Neural cell (in vitro differentiated cells): ENCODE data around the gene LAMB4. TPM values are rescaled to one million over a fixed set of nuclear protein-coding genes. Genes with fewer than 3 reads are reported as not detected.

Source experiments
- H2AFZ ChIP-seq: fragments of 200-600, 300-800 bp; sonication (generic), shearing (Covaris generic); 2 replicates; pipeline ENCODE4 v1.6.0; 2014; ENCODE audit warnings: low read depth, mild to moderate bottlenecking, antibody characterized with exemption, low read length, moderate library complexity
- H3F3A ChIP-seq: fragments of 200-600 bp; shearing (Covaris generic); 2 replicates; pipeline ENCODE4 v1.6.1; 2016; ENCODE audit warnings: mild to moderate bottlenecking, moderate library complexity, mixed read lengths, antibody characterized with exemption, low read length; ENCODE audit not compliant: insufficient read depth, poor library complexity, severe bottlenecking
- H3K27ac ChIP-seq: fragments of 200-600, 300-800 bp; sonication (generic), shearing (Covaris generic); 2 replicates; pipeline ENCODE4 v1.5.1; 2014; ENCODE audit warnings: mild to moderate bottlenecking, low read length, moderate library complexity
- H3K27me3 ChIP-seq: fragments of 300-800, 200-600 bp; sonication (generic), shearing (Covaris generic); 2 replicates; pipeline ENCODE4 v1.6.0; 2014; ENCODE audit warnings: mild to moderate bottlenecking, low read depth, low read length, moderate library complexity; ENCODE audit not compliant: insufficient read depth
- H3K36me3 ChIP-seq: fragments of 300-800, 200-600 bp; sonication (generic), shearing (Covaris generic); 2 replicates; pipeline ENCODE4 v1.5.1; 2014; ENCODE audit warnings: mild to moderate bottlenecking, antibody characterized with exemption, low read length, moderate library complexity; ENCODE audit not compliant: insufficient read depth
- H3K4me2 ChIP-seq: fragments of 300-800, 200-600 bp; sonication (generic), shearing (Covaris generic); 2 replicates; pipeline ENCODE4 v1.6.0; 2014; ENCODE audit warnings: mild to moderate bottlenecking, low read length
- H3K4me3 ChIP-seq: fragments of 300-800, 200-600 bp; sonication (generic), shearing (Covaris generic); 2 replicates; pipeline ENCODE4 v1.5.1; 2014; ENCODE audit warnings: mild to moderate bottlenecking, low read length, moderate library complexity
- H3K79me2 ChIP-seq: fragments of 200-600 bp; shearing (Covaris generic); replicated peaks from 2 replicates; pipeline ENCODE4 v1.6.0; 2014; ENCODE audit warnings: mild to moderate bottlenecking, low read length, moderate library complexity; ENCODE audit not compliant: insufficient read depth
- H3K9ac ChIP-seq: fragments of 300-800, 200-600 bp; sonication (generic), shearing (Covaris generic); 2 replicates; pipeline ENCODE4 v1.6.1; 2016; ENCODE audit warnings: mild to moderate bottlenecking, low read length, mixed read lengths
- H3K9me2 ChIP-seq: fragments of 200-600 bp; shearing (Covaris generic); 2 replicates; pipeline ENCODE4 v1.6.1; 2016; ENCODE audit warnings: mild to moderate bottlenecking, low read length, mixed read lengths; ENCODE audit not compliant: insufficient read depth
- H3K9me3 ChIP-seq: fragments of 200-600, 300-800 bp; sonication (generic), shearing (Covaris generic); 2 replicates; pipeline ENCODE4 v1.6.1; 2016; ENCODE audit warnings: mild to moderate bottlenecking, mixed run types, low read length, moderate library complexity, mixed read lengths
- H4K20me1 ChIP-seq: fragments of 200-600 bp; shearing (Covaris generic); 2 replicates; pipeline ENCODE4 v1.6.1; 2016; ENCODE audit warnings: mild to moderate bottlenecking, mixed run types; ENCODE audit not compliant: insufficient read depth
- CTCF ChIP-seq: fragments of 450-650 bp; IDR thresholded peaks from 2 replicates; pipeline ENCODE4 v1.5.1; 2014; ENCODE audit warnings: antibody characterized with exemption, mild to moderate bottlenecking, moderate library complexity; ENCODE audit not compliant: poor library complexity, severe bottlenecking
- EP300 ChIP-seq: fragments of 450-650 bp; conservative IDR thresholded peaks from 2 replicates; pipeline ENCODE4 v1.6.1; 2014; ENCODE audit warnings: antibody characterized with exemption, mild to moderate bottlenecking, moderate library complexity; ENCODE audit not compliant: poor library complexity, severe bottlenecking
- EZH2 ChIP-seq: fragments of 200-600, 300-800 bp; shearing (Covaris generic), sonication (generic); IDR thresholded peaks from 2 replicates; pipeline ENCODE4 v1.6.1; 2014; ENCODE audit warnings: antibody characterized with exemption, low read length, borderline replicate concordance, mild to moderate bottlenecking; ENCODE audit not compliant: insufficient read depth, poor library complexity, severe bottlenecking
- MXI1 ChIP-seq: fragments of 450-650 bp; conservative IDR thresholded peaks from 2 replicates; pipeline ENCODE4 v1.6.1; 2014; ENCODE audit warnings: antibody characterized with exemption, mild to moderate bottlenecking; ENCODE audit not compliant: poor library complexity, severe bottlenecking
- POLR2AphosphoS5 ChIP-seq: IDR thresholded peaks from 2 replicates; pipeline ENCODE4 v1.6.1; 2012
- RAD21 ChIP-seq: fragments of 450-650 bp; conservative IDR thresholded peaks from 2 replicates; pipeline ENCODE4 v1.6.1; 2014; ENCODE audit warnings: antibody characterized with exemption, mild to moderate bottlenecking, moderate library complexity
- REST ChIP-seq: IDR thresholded peaks from 2 replicates; pipeline ENCODE4 v1.6.1; 2012; ENCODE audit warnings: borderline replicate concordance
- SMC3 ChIP-seq: fragments of 450-650 bp; conservative IDR thresholded peaks from 2 replicates; pipeline ENCODE4 v1.6.1; 2014; ENCODE audit warnings: antibody characterized with exemption, mild to moderate bottlenecking, moderate library complexity; ENCODE audit not compliant: poor library complexity
- TAF1 ChIP-seq: IDR thresholded peaks from 2 replicates; pipeline ENCODE4 v1.6.1; 2012; ENCODE audit warnings: low read depth
- polyA plus RNA-seq: library from polyadenylated mRNA; depleted of rRNA; stranded (reverse); fragments of >200 nt; gene quantifications from 2 replicates; pipeline ENCODE4 v1.2.3, GENCODE V29; 2014

Gene LAMB4
- polyA plus RNA-seq, 1 donor from 2014 or later, result 0.16 TPM

DNA sequence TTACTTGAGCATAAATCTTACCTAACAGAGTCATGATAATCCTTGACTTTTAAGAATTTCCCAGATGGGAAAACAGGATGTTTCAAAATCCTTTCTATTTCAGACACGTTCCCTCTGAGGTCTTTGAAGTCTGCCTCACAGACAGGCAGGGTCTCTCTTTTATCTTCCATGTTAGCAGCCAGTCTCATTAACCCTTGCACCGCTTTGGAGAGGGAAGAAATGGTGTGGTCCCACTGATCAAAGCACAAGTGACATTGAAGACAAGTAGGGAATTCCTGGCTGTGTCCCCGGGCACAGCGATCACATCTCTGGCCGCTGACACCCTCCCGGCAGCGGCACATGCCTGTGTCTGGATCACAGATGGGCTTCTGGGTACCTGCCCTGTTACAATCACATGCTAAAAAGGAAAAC, 74.5 kb downstream of the LAMB4 start:
- Histone ChIP-seq H3K27ac (no peak overlapping the region), H3K4me3 (no peak overlapping the region), H4K20me1 (no peaks in the 10 kb centered on the region), H3F3A (no peaks in the 10 kb centered on the region), H3K27me3 (no peaks in the 10 kb centered on the region), H2AFZ (no peak overlapping the region), H3K9me2 (no peaks in the 10 kb centered on the region), H3K36me3 (no peaks in the 10 kb centered on the region), H3K79me2 (no peaks in the 10 kb centered on the region), H3K9ac (no peak overlapping the region), H3K4me2 (no peak overlapping the region), H3K9me3 (no peaks in the 10 kb centered on the region)
- TF ChIP-seq EP300, result no peak
- no peak for TF ChIP-seq EZH2
- no peak for TF ChIP-seq SMC3
- TF ChIP-seq REST, result no peak
- TF ChIP-seq TAF1, result no peak
- TF ChIP-seq CTCF, result no peak
- no peak for TF ChIP-seq POLR2AphosphoS5
- TF ChIP-seq RAD21, result no peak
- no peak for TF ChIP-seq MXI1

DNA sequence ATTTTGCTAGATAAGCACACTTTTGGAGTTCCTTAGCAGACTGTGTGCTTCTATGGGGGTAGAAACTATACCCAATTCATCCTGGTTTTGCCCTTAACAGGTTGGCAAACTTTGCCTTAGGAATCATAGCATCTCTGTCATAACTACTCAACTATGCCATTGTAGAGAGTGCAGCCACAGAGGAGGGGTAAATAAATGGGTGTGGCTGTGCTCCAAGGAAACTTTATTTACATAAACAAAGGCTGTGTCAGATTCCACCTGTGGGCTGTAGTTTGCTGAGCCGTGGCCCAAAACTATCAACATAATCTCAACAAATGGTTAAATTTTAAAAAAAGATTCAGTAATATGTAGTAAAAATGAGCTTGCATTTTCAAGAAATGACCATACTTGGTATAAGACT, 75.6 kb downstream of the LAMB4 start:
- TF ChIP-seq TAF1 (no peak), SMC3 (no peak), EZH2 (no peak), MXI1 (no peak), CTCF (no peak), RAD21 (no peak), POLR2AphosphoS5 (no peak), REST (no peak)
- Histone ChIP-seq H3K9ac (no peak overlapping the region), H3F3A (no peaks in the 10 kb centered on the region), H3K27me3 (no peaks in the 10 kb centered on the region), H3K4me2 (no peak overlapping the region), H3K36me3 (no peaks in the 10 kb centered on the region), H3K9me3 (no peaks in the 10 kb centered on the region), H3K79me2 (no peaks in the 10 kb centered on the region), H3K9me2 (no peaks in the 10 kb centered on the region), H2AFZ (no peak overlapping the region), H3K4me3 (no peak overlapping the region), H3K27ac (no peak overlapping the region), H4K20me1 (no peaks in the 10 kb centered on the region)
